SK-N-SH treated with all-trans-retinoic acid at 6 μM for 48 hours (cell line): ENCODE data around the gene MSH6.

Source experiments
- ZNF565 ChIP-seq: fragments of 450-650 bp; formaldehyde crosslinking; conservative IDR thresholded peaks from 2 replicates; pipeline ENCODE4 v1.5.0; 2020; ENCODE audit warnings: low read depth, mild to moderate bottlenecking, moderate library complexity
- TF ChIP-seq, protein P1 (sequence below): fragments of 250-450 bp; sonication (Bioruptor Pico); IDR thresholded peaks from 2 replicates; pipeline ENCODE4 v1.8.0; 2020; ENCODE audit warnings: mild to moderate bottlenecking, moderate library complexity, borderline replicate concordance

DNA sequence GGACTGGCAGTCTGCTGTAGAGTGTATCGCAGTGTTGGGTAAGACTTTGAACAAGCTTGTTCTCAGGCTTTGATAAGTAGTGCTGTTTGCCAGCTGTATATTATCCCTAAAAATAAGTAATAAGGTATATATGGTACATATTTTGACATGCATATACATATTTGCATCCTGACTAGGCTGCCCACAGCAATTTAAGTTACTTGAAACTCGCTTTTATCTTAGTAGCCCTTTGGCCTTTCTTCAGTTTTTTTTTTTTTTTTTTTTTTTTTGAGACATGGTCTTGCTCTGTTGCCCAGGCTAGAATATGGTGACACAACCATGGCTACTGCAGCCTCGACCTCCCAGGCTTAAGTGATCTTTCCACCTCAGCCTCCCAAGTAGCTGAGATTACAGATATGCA, 18.2 kb downstream of the MSH6 start:
- TF ChIP-seq ZNF565 (CRISPR knock-in tag): no peak
- TF ChIP-seq, protein P1, sequence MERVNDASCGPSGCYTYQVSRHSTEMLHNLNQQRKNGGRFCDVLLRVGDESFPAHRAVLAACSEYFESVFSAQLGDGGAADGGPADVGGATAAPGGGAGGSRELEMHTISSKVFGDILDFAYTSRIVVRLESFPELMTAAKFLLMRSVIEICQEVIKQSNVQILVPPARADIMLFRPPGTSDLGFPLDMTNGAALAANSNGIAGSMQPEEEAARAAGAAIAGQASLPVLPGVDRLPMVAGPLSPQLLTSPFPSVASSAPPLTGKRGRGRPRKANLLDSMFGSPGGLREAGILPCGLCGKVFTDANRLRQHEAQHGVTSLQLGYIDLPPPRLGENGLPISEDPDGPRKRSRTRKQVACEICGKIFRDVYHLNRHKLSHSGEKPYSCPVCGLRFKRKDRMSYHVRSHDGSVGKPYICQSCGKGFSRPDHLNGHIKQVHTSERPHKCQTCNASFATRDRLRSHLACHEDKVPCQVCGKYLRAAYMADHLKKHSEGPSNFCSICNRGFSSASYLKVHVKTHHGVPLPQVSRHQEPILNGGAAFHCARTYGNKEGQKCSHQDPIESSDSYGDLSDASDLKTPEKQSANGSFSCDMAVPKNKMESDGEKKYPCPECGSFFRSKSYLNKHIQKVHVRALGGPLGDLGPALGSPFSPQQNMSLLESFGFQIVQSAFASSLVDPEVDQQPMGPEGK (CRISPR knock-in tag): no peak
